ENCODE results near the gene C2orf76.

DNA sequence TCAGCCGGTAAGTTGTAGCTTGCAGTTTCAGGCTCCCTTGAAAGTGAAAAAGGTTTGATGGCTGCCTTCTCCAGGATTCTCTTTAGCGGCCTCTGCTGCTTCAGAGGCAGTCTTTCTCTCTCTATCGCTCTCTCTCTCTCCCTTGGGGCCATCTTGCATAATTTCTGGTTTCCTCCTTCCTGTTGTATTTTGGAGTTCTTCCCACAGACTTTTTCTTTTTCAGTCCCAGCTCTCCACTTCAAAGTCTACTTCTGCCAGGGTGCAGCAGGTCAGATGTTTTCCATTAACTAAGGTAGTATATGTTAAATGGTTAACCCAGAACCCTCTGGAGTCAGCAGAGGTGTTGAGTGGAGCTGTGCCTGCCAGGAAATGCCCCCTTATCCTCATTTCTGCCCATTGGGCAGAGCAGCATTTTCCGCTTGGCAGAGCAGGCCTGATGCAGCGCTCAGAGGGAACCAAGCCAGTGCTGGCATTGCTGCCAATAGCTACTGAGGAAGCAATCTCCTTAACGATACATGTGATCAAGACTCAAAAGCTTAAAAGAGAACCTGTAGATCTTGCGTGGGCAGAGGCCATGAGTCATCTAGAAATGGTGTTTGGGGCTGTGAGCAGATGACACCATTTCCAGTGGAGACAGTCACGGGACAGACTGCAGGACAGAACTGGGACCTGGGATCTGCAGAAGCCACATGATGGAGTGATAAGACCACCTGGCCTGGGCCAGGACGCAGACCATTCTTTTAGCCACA lies 20.9 kb upstream of the C2orf76 start:
- no peak for TF ChIP-seq BHLHE40 (IDR thresholded peaks at IDR 0.05; ENCODE audit: low read depth, low read length)
- no peak for TF ChIP-seq POLR2A (IDR thresholded peaks at IDR 0.05; ENCODE audit: low read depth, low read length)
- TF ChIP-seq, protein P1, sequence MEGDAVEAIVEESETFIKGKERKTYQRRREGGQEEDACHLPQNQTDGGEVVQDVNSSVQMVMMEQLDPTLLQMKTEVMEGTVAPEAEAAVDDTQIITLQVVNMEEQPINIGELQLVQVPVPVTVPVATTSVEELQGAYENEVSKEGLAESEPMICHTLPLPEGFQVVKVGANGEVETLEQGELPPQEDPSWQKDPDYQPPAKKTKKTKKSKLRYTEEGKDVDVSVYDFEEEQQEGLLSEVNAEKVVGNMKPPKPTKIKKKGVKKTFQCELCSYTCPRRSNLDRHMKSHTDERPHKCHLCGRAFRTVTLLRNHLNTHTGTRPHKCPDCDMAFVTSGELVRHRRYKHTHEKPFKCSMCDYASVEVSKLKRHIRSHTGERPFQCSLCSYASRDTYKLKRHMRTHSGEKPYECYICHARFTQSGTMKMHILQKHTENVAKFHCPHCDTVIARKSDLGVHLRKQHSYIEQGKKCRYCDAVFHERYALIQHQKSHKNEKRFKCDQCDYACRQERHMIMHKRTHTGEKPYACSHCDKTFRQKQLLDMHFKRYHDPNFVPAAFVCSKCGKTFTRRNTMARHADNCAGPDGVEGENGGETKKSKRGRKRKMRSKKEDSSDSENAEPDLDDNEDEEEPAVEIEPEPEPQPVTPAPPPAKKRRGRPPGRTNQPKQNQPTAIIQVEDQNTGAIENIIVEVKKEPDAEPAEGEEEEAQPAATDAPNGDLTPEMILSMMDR (conservative IDR thresholded peaks at IDR 0.05; ENCODE audit: low read depth, low read length): no peak
- no peak for TF ChIP-seq CEBPB (IDR thresholded peaks at IDR 0.05; ENCODE audit: low read depth, low read length)
- TF ChIP-seq NFE2L2 (IDR thresholded peaks at IDR 0.05; ENCODE audit: low read depth, low read length): no peak
- TF ChIP-seq MAFK (IDR thresholded peaks at IDR 0.05; ENCODE audit: low read depth, low read length): no peak
